ENCODE data around the gene CHPF. TPM values are rescaled to one million over a fixed set of nuclear protein-coding genes. Genes with fewer than 3 reads are reported as not detected.

CHPF gene
- total and polyA plus RNA-seq, 2 donors (not counting 3 experiments of a cell fraction or from before 2014, with no cell fraction given), result 0.24 to 0.32 TPM

- FAIRE-seq (no peak), DNase-seq (ENCODE audit: low read depth, low spot score) (no peak)
- H3K27me3 ChIP-seq (ENCODE audit: control insufficient read depth in 2 of 2, insufficient read depth in 2 of 2, low read length in 2 of 2), result peaks cover 27 to 28% of the 10 kb centered on the region in 2 experiments
- H3K79me2 ChIP-seq (ENCODE audit: control insufficient read depth, insufficient read depth, low read length), result no peaks in the 10 kb centered on the region
- H3K4me1 ChIP-seq (ENCODE audit: control insufficient read depth, extremely low read depth, insufficient read depth, low read length), result peaks cover 7% of the 10 kb centered on the region
- intact Hi-C loops (cut with micrococcal nuclease), result no loop called here
- H3K4me3 ChIP-seq (replicated peaks in 1 of 3; ENCODE audit: insufficient read depth in 1 of 3, low read depth in 1 of 3, low read length in 3 of 3), result no peak overlapping the region
- TF ChIP-seq POLR2AphosphoS5 (IDR thresholded peaks at IDR 0.05; ENCODE audit: insufficient read depth, low read depth, low read length) (no peak), MAX (IDR thresholded peaks at IDR 0.05; ENCODE audit: insufficient read depth, insufficient read length) (no peak), FOS (IDR thresholded peaks at IDR 0.05; ENCODE audit: borderline replicate concordance, insufficient read depth, low read length) (no peak), EZH2 (IDR thresholded peaks at IDR 0.05; ENCODE audit: borderline replicate concordance, low read depth, low read length, severe bottlenecking) (no peak), MYC (IDR thresholded peaks at IDR 0.05; ENCODE audit: low read depth, low read length) (no peak), POLR2A (IDR thresholded peaks at IDR 0.05; ENCODE audit: low read depth, low read length) (no peak), GATA2 (IDR thresholded peaks at IDR 0.05; ENCODE audit: insufficient read depth, insufficient read length, low read depth, low read length) (no peak), JUN (IDR thresholded peaks at IDR 0.05; ENCODE audit: borderline replicate concordance, insufficient read depth, insufficient read length, low read depth) (no peak), CTCF (IDR thresholded peaks at IDR 0.05; ENCODE audit: extremely low read depth in 1 of 2, insufficient read depth in 1 of 2, low read depth in 1 of 2, low read length in 2 of 2) (no peak)
- no TSS peak for BruUV-seq (replicated peaks)
- no peaks in the 10 kb centered on the region for H3K36me3 ChIP-seq (ENCODE audit: control insufficient read depth in 2 of 2, extremely low read depth in 1 of 2, insufficient read depth in 2 of 2, low read length in 2 of 2)
- POLR2A ChIA-PET, result no interaction called here
- H4K20me1 ChIP-seq (replicated peaks; ENCODE audit: control insufficient read depth, extremely low read depth, insufficient read depth, low read length), result no peaks in the 10 kb centered on the region
- H3K9me3 ChIP-seq (replicated peaks; ENCODE audit: control insufficient read depth, insufficient read depth, low read length), result no peaks in the 10 kb centered on the region
- no peaks in the 10 kb centered on the region for H3K9me1 ChIP-seq (replicated peaks; ENCODE audit: control insufficient read depth, extremely low read depth, insufficient read depth, low read length)
- dilution Hi-C loops (cut with MboI; ENCODE audit: extremely low pct_ligation_motif_present, low sequenced_read_pairs), result no loop called here
- CTCF ChIA-PET, result interaction anchor here (4.5 kb wide), 1 partner anchor 16 kb away, joined by 25 read pairs; no protein-coding TSS in a partner anchor
- no peak overlapping the region for H3K9ac ChIP-seq (replicated peaks; ENCODE audit: extremely low read depth, insufficient read depth, low read length)
- no peak overlapping the region for H2AFZ ChIP-seq (ENCODE audit: low read depth, low read length)
- H3K27ac ChIP-seq (ENCODE audit: insufficient read depth, low read depth, low read length), result no peak overlapping the region
- no peak overlapping the region for H3K4me2 ChIP-seq (ENCODE audit: insufficient read depth, low read length)
Measured at GRCh38 chr2:219545943-219546352, 2.3 kb upstream of the CHPF start.
